Measurements from ENCODE around the gene DAND5.

- no peak for TF ChIP-seq CTCF (IDR thresholded peaks at IDR 0.05)
- no peak for TF ChIP-seq EZH2 (IDR thresholded peaks at IDR 0.05)
Observed at GRCh38 chr19:12954612-12954962, 14.8 kb upstream of the DAND5 start.
